Suppressor macrophage treated with lipopolysaccharide for 4 hours (primary cell): ENCODE data around the gene TTL.
"Not testable (repeated sequence)": the region's sequence is repeated elsewhere in the genome, so short reads cannot be mapped to it uniquely, and the experiment has no call there.

Experiments used
- DNase-seq: peaks from one replicate; pipeline ENCODE4 v3.0.0-alpha.2; 2020

TTL gene

GRCh38 chr2:112481528-112482233, at the start of gene TTL:
TSS of gene TTL (plus strand) at chr2:112482156. CDS start at chr2:112482345, 189 bp downstream.
- peak; percentile 93 for DNase-seq

- not testable (repeated sequence) for DNase-seq
These were observed 49.6 kb upstream of the TTL start for GRCh38 chr2:112432390-112432734.

GRCh38 chr2:112432735-112433479, 49.0 kb upstream of the TTL start:
- peak; percentile 37 for DNase-seq

- peak; percentile 96 for DNase-seq
These were observed 48.5 kb upstream of the TTL start, which contains the start of gene RGPD8 for GRCh38 chr2:112433480-112433879. TSS of gene RGPD8 (minus strand) at chr2:112433645. CDS start at chr2:112433453, 192 bp downstream.

GRCh38 chr2:112433932-112434730, 47.8 kb upstream of the TTL start:
- DNase-seq: no peak

GRCh38 chr2:112434890-112435715, 46.9 kb upstream of the TTL start:
- not testable (repeated sequence) for DNase-seq

- DNase-seq: not testable (repeated sequence)
These were observed 46.1 kb upstream of the TTL start for GRCh38 chr2:112435716-112436431.

GRCh38 chr2:112436993-112437392, 45.0 kb upstream of the TTL start:
- not testable (repeated sequence) for DNase-seq

- DNase-seq: not testable (repeated sequence)
These were observed 44.5 kb upstream of the TTL start for GRCh38 chr2:112437405-112437831.

- not testable (repeated sequence) for DNase-seq
These were observed 43.2 kb upstream of the TTL start for GRCh38 chr2:112438603-112439261.

GRCh38 chr2:112444256-112444655, 37.7 kb upstream of the TTL start:
- not testable (repeated sequence) for DNase-seq

- DNase-seq: no peak
These were observed 32.1 kb upstream of the TTL start for GRCh38 chr2:112449854-112450253.

- no peak for DNase-seq
These were observed 30.6 kb upstream of the TTL start for GRCh38 chr2:112451317-112451716.

- no peak for DNase-seq
These were observed 27.4 kb upstream of the TTL start for GRCh38 chr2:112454586-112454985.

- no peak for DNase-seq
These were observed 22.6 kb upstream of the TTL start for GRCh38 chr2:112459372-112459771.

GRCh38 chr2:112462178-112462577, 19.8 kb upstream of the TTL start:
- DNase-seq: no peak

- DNase-seq: no peak
These were observed 18.7 kb upstream of the TTL start for GRCh38 chr2:112463256-112463655.

GRCh38 chr2:112465382-112465781, 16.6 kb upstream of the TTL start:
- no peak for DNase-seq

- no peak for DNase-seq
These were observed 9.3 kb upstream of the TTL start for GRCh38 chr2:112472547-112473263.

- no peak for DNase-seq
These were observed 7.0 kb upstream of the TTL start for GRCh38 chr2:112474844-112475486.
